Vagina (tissue), 2 donors: ENCODE results near the gene STEAP3. TPM values are rescaled to one million over a fixed set of nuclear protein-coding genes. Genes with fewer than 3 reads are reported as not detected.

Source experiments
- DNase-seq, 2 donors: peaks; one replicate each; pipeline ENCODE4 v3.0.0-alpha.2; 2017; ENCODE audit errors: extremely low spot score in 2 of 2
- H3K27ac ChIP-seq: fragments of 200-600 bp; sonication (generic); one replicate; pipeline ENCODE4 v1.5.1; 2019
- H3K27me3 ChIP-seq: fragments of 200-600 bp; sonication (generic); one replicate; pipeline ENCODE4 v1.5.1; 2019
- H3K36me3 ChIP-seq, 2 donors: fragments of 200-600 bp; sonication (generic); one replicate each; pipeline ENCODE4 v1.5.1; 2017 to 2019
- H3K4me1 ChIP-seq: fragments of 200-600 bp; sonication (generic); one replicate; pipeline ENCODE4 v1.5.1; 2019
- H3K4me3 ChIP-seq, 2 donors: fragments of 200-600 bp; sonication (generic); 1 replicate in 1 of 2; 2 replicates in 1 of 2; pipeline ENCODE4 v1.5.1; 2016 to 2019
- H3K9me3 ChIP-seq: fragments of 200-600 bp; sonication (generic); one replicate; pipeline ENCODE4 v1.5.1; 2019
- CTCF ChIP-seq, 3 experiments: fragments of 450-650 bp in 2 of 3; fragments of 200-600 bp in 1 of 3; sonication (generic) in 1 of 3; IDR thresholded peaks; one replicate each; pipeline ENCODE4 v1.5.1; 2017 to 2019; ENCODE audit warnings: antibody characterized with exemption in 3 of 3, mild to moderate bottlenecking in 2 of 3, moderate library complexity in 2 of 3
- POLR2A ChIP-seq, 2 donors: fragments of 450-650 bp; IDR thresholded peaks; one replicate each; pipeline ENCODE4 v1.6.1; 2017; ENCODE audit warnings: antibody characterized with exemption in 2 of 2, mild to moderate bottlenecking in 2 of 2, moderate library complexity in 2 of 2
- POLR2AphosphoS5 ChIP-seq, 2 donors: sonication (generic); formaldehyde crosslinking; IDR thresholded peaks; one replicate each; pipeline ENCODE4 v1.9.0; 2017; ENCODE audit warnings: antibody characterized with exemption in 2 of 2, mild to moderate bottlenecking in 2 of 2, low read depth in 1 of 2; ENCODE audit not compliant: insufficient read depth in 1 of 2
- intact Hi-C: fragments of 100-400 bp; cut with DNase I; formaldehyde crosslinking; loops from one replicate; pipeline ENCODE4 v1.15.1; 2023
- total RNA-seq: library from RNA; depleted of rRNA; stranded (reverse); fragments of >200 nt; gene quantifications from one replicate; pipeline ENCODE4 v1.2.3, GENCODE V29; 2016

The STEAP3 gene
- total RNA-seq, 1 donor from 2014 or later = 22.1 TPM

GRCh38 chr2:119246884-119247843 lies 23.5 kb downstream of the STEAP3 start:
- Histone ChIP-seq H3K36me3 (no peaks in the 10 kb centered on the region), H3K4me1 (peaks cover 3% of the 10 kb centered on the region), H3K27me3 (no peaks in the 10 kb centered on the region), H3K27ac (no peak overlapping the region), H3K4me3 (no peak overlapping the region), H3K9me3 (no peaks in the 10 kb centered on the region)
- DNase-seq = no peak
- TF ChIP-seq POLR2A (IDR thresholded peaks at IDR 0.05) (no peak), POLR2AphosphoS5 (IDR thresholded peaks at IDR 0.05; ENCODE audit: insufficient read depth in 1 of 2, low read depth in 1 of 2) (no peak), CTCF (IDR thresholded peaks at IDR 0.05) (no peak)
- intact Hi-C loops = no loop called here

GRCh38 chr2:119247844-119248271 lies 24.2 kb downstream of the STEAP3 start:
- H3K36me3 ChIP-seq = no peaks in the 10 kb centered on the region
- no peaks in the 10 kb centered on the region for H3K27me3 ChIP-seq
- H3K4me1 ChIP-seq = peaks cover 9% of the 10 kb centered on the region
- no peak overlapping the region for H3K4me3 ChIP-seq
- TF ChIP-seq POLR2A (IDR thresholded peaks at IDR 0.05) (no peak), POLR2AphosphoS5 (IDR thresholded peaks at IDR 0.05; ENCODE audit: insufficient read depth in 1 of 2, low read depth in 1 of 2) (no peak)
- no peak for DNase-seq
- no peaks in the 10 kb centered on the region for H3K9me3 ChIP-seq
- H3K27ac ChIP-seq = no peak overlapping the region
- intact Hi-C loops = no loop called here

GRCh38 chr2:119248311-119248710 lies 24.7 kb downstream of the STEAP3 start:
- intact Hi-C loops = no loop called here
- Histone ChIP-seq H3K27me3 (no peaks in the 10 kb centered on the region), H3K27ac (no peak overlapping the region), H3K36me3 (no peaks in the 10 kb centered on the region), H3K9me3 (no peaks in the 10 kb centered on the region), H3K4me1 (peaks cover 14% of the 10 kb centered on the region), H3K4me3 (no peak overlapping the region)
- no peak for DNase-seq
- TF ChIP-seq CTCF (IDR thresholded peaks at IDR 0.05) (no peak), POLR2AphosphoS5 (IDR thresholded peaks at IDR 0.05; ENCODE audit: insufficient read depth in 1 of 2, low read depth in 1 of 2) (no peak), POLR2A (IDR thresholded peaks at IDR 0.05) (no peak)

GRCh38 chr2:119248751-119249150 lies 25.1 kb downstream of the STEAP3 start:
- TF ChIP-seq POLR2A (IDR thresholded peaks at IDR 0.05) (no peak), POLR2AphosphoS5 (IDR thresholded peaks at IDR 0.05; ENCODE audit: insufficient read depth in 1 of 2, low read depth in 1 of 2) (no peak), CTCF (IDR thresholded peaks at IDR 0.05) (no peak)
- peaks cover 15% of the 10 kb centered on the region for H3K4me1 ChIP-seq
- H3K27me3 ChIP-seq = no peaks in the 10 kb centered on the region
- no peaks in the 10 kb centered on the region for H3K36me3 ChIP-seq
- intact Hi-C loops = no loop called here
- no peak overlapping the region for H3K4me3 ChIP-seq
- H3K9me3 ChIP-seq = no peaks in the 10 kb centered on the region
- no peak for DNase-seq
- no peak overlapping the region for H3K27ac ChIP-seq

GRCh38 chr2:119249311-119249710 lies 25.7 kb downstream of the STEAP3 start:
- Histone ChIP-seq H3K4me3 (no peak overlapping the region), H3K27ac (no peak overlapping the region), H3K9me3 (no peaks in the 10 kb centered on the region), H3K36me3 (no peaks in the 10 kb centered on the region), H3K4me1 (peaks cover 15% of the 10 kb centered on the region), H3K27me3 (no peaks in the 10 kb centered on the region)
- intact Hi-C loops = no loop called here
- TF ChIP-seq CTCF (IDR thresholded peaks at IDR 0.05) = no peak
- TF ChIP-seq POLR2AphosphoS5 (IDR thresholded peaks at IDR 0.05; ENCODE audit: insufficient read depth in 1 of 2, low read depth in 1 of 2) = no peak
- DNase-seq = no peak
